Neural progenitor cell (in vitro differentiated cells): Measurements from ENCODE around the gene ZNF613. TPM values are rescaled to one million over a fixed set of nuclear protein-coding genes. Genes with fewer than 3 reads are reported as not detected.
"Not testable (repeated sequence)": the region's sequence is repeated elsewhere in the genome, so short reads cannot be mapped to it uniquely, and the experiment has no call there.

Experiments used
- DNase-seq: peaks from one replicate; pipeline ENCODE4 v3.0.0-alpha.2; 2016; ENCODE audit warnings: low spot score
- H2AFZ ChIP-seq: fragments of 200-600 bp; sonication (generic); replicated peaks from 2 replicates; pipeline ENCODE4 v1.6.1; 2016; ENCODE audit warnings: antibody characterized with exemption
- H3F3A ChIP-seq: fragments of 200-600 bp; sonication (generic); 2 replicates; pipeline ENCODE4 v1.6.1; 2016; ENCODE audit warnings: antibody characterized with exemption, low read depth
- H3K27ac ChIP-seq: fragments of 200-600 bp; sonication (generic); 2 replicates; pipeline ENCODE4 v1.5.1; 2016; ENCODE audit warnings: mild to moderate bottlenecking
- H3K27me3 ChIP-seq: fragments of 200-600 bp; sonication (generic); 2 replicates; pipeline ENCODE4 v1.6.1; 2016; ENCODE audit warnings: mild to moderate bottlenecking, moderate library complexity
- H3K36me3 ChIP-seq: fragments of 200-600 bp; sonication (generic); 2 replicates; pipeline ENCODE4 v1.5.1; 2016
- H3K4me1 ChIP-seq: fragments of 200-600 bp; sonication (generic); 2 replicates; pipeline ENCODE4 v1.6.1; 2016; ENCODE audit warnings: mixed run types
- H3K4me2 ChIP-seq: fragments of 200-600 bp; sonication (generic); 2 replicates; pipeline ENCODE4 v1.6.1; 2016
- H3K4me3 ChIP-seq: fragments of 200-600 bp; sonication (generic); 2 replicates; pipeline ENCODE4 v1.5.1; 2016
- H3K79me2 ChIP-seq: fragments of 200-600 bp; sonication (generic); 2 replicates; pipeline ENCODE4 v1.6.1; 2016; ENCODE audit warnings: low read depth
- H3K9ac ChIP-seq: fragments of 200-600 bp; sonication (generic); 2 replicates; pipeline ENCODE4 v1.6.1; 2016
- H3K9me3 ChIP-seq: fragments of 200-600 bp; sonication (generic); 2 replicates; pipeline ENCODE4 v1.5.1; 2016; ENCODE audit warnings: low read depth
- H4K20me1 ChIP-seq: fragments of 200-600 bp; sonication (generic); 2 replicates; pipeline ENCODE4 v1.6.1; 2016; ENCODE audit warnings: low read depth
- H3K27ac Mint-ChIP-seq: 3 replicates; pipeline ENCODE4 v1.8.0; 2021; ENCODE audit warnings: mixed read lengths
- H3K27me3 Mint-ChIP-seq: 2 replicates; pipeline ENCODE4 v1.8.0; 2022; ENCODE audit warnings: low read depth, mild to moderate bottlenecking, inconsistent platforms, moderate library complexity, mixed read lengths; ENCODE audit not compliant: insufficient read depth
- H3K36me3 Mint-ChIP-seq: 3 replicates; pipeline ENCODE4 v1.8.0; 2021; ENCODE audit warnings: mixed read lengths
- H3K4me1 Mint-ChIP-seq: 3 replicates; pipeline ENCODE4 v1.8.0; 2021; ENCODE audit warnings: mixed read lengths
- H3K4me3 Mint-ChIP-seq: 3 replicates; pipeline ENCODE4 v1.8.0; 2021; ENCODE audit warnings: mild to moderate bottlenecking, moderate library complexity, mixed read lengths
- H3K9me3 Mint-ChIP-seq: 3 replicates; pipeline ENCODE4 v1.8.0; 2020; ENCODE audit warnings: mixed read lengths
- CTCF ChIP-seq: fragments of 200-600 bp; sonication (generic); IDR thresholded peaks from 2 replicates; pipeline ENCODE4 v1.5.1; 2017; ENCODE audit warnings: antibody characterized with exemption, mild to moderate bottlenecking
- EZH2 ChIP-seq: fragments of 200-600 bp; sonication (generic); IDR thresholded peaks from 2 replicates; pipeline ENCODE4 v1.6.1; 2017; ENCODE audit warnings: antibody characterized with exemption, mild to moderate bottlenecking, moderate library complexity
- EZH2phosphoT487 ChIP-seq: fragments of 200-600 bp; sonication (generic); IDR thresholded peaks from 2 replicates; pipeline ENCODE4 v1.6.1; 2017; ENCODE audit warnings: antibody characterized with exemption
- total RNA-seq: library from RNA; depleted of rRNA; stranded (reverse); fragments of >200 nt; gene quantifications from 2 replicates; pipeline ENCODE4 v1.2.3, GENCODE V29; 2015; ENCODE audit warnings: low replicate concordance

Gene ZNF613
- total RNA-seq, 1 donor from 2014 or later: 10.4 TPM

GRCh38 chr19:51978882-51979281 lies 51.6 kb downstream of the ZNF613 start:
- Histone ChIP-seq H3K9me3 (no peaks in the 10 kb centered on the region), H3K4me1 (no peaks in the 10 kb centered on the region), H3K4me2 (no peak overlapping the region), H3K9ac (no peak overlapping the region), H4K20me1 (no peaks in the 10 kb centered on the region), H3K27ac (no peak overlapping the region), H3K79me2 (no peaks in the 10 kb centered on the region), H3K36me3 (peaks cover under 1% of the 10 kb centered on the region), H3K27me3 (no peaks in the 10 kb centered on the region), H3F3A (no peaks in the 10 kb centered on the region), H3K4me3 (no peak overlapping the region), H2AFZ (no peak overlapping the region)
- Mint-ChIP-seq H3K9me3 (peaks cover 69% of the 10 kb centered on the region), H3K36me3 (peaks cover 45% of the 10 kb centered on the region), H3K4me3 (no peak overlapping the region), H3K4me1 (no peaks in the 10 kb centered on the region), H3K27me3 (peaks cover 6% of the 10 kb centered on the region), H3K27ac (no peak overlapping the region)
- DNase-seq: no peak
- TF ChIP-seq EZH2phosphoT487 (no peak), CTCF (no peak), EZH2 (no peak)

- TF ChIP-seq EZH2 (no peak), EZH2phosphoT487 (no peak), CTCF (no peak)
- no peak overlapping the region for H3K27ac ChIP-seq
- H3K27me3 ChIP-seq: no peaks in the 10 kb centered on the region
- no peaks in the 10 kb centered on the region for H3K4me1 ChIP-seq
- no peaks in the 10 kb centered on the region for H3K36me3 ChIP-seq
- H3K9me3 Mint-ChIP-seq: peaks cover 66% of the 10 kb centered on the region
- H4K20me1 ChIP-seq: no peaks in the 10 kb centered on the region
- H3K9ac ChIP-seq: no peak overlapping the region
- H3K27ac Mint-ChIP-seq: no peak overlapping the region
- peaks cover 37% of the 10 kb centered on the region for H3K36me3 Mint-ChIP-seq
- no peak for DNase-seq
- H3K4me1 Mint-ChIP-seq: no peaks in the 10 kb centered on the region
- no peak overlapping the region for H3K4me2 ChIP-seq
- no peaks in the 10 kb centered on the region for H3K9me3 ChIP-seq
- no peak overlapping the region for H3K4me3 ChIP-seq
- no peak overlapping the region for H3K4me3 Mint-ChIP-seq
- H3F3A ChIP-seq: no peaks in the 10 kb centered on the region
- peaks cover 2% of the 10 kb centered on the region for H3K79me2 ChIP-seq
- peaks cover 6% of the 10 kb centered on the region for H3K27me3 Mint-ChIP-seq
- H2AFZ ChIP-seq: no peak overlapping the region
Observed at GRCh38 chr19:51980116-51980736, 53.0 kb downstream of the ZNF613 start.

GRCh38 chr19:51980926-51981325 lies 53.7 kb downstream of the ZNF613 start:
- not testable (repeated sequence) for H3K4me3 Mint-ChIP-seq, H4K20me1 ChIP-seq, H3K4me2 ChIP-seq, H3K79me2 ChIP-seq, H3K4me1 ChIP-seq, H3K27ac ChIP-seq, DNase-seq, H3K9me3 ChIP-seq, H3F3A ChIP-seq, H3K9ac ChIP-seq, H3K27me3 Mint-ChIP-seq, H2AFZ ChIP-seq, H3K27ac Mint-ChIP-seq, H3K27me3 ChIP-seq, H3K36me3 ChIP-seq, H3K4me1 Mint-ChIP-seq, H3K4me3 ChIP-seq
- H3K9me3 Mint-ChIP-seq: peaks cover 66% of the 10 kb centered on the region
- H3K36me3 Mint-ChIP-seq: peaks cover 37% of the 10 kb centered on the region

- Histone ChIP-seq H3K4me1 (no peaks in the 10 kb centered on the region), H3K36me3 (no peaks in the 10 kb centered on the region), H3K79me2 (peaks cover 16% of the 10 kb centered on the region), H3K9me3 (no peaks in the 10 kb centered on the region), H4K20me1 (no peaks in the 10 kb centered on the region), H3F3A (no peaks in the 10 kb centered on the region), H3K27me3 (no peaks in the 10 kb centered on the region), H3K9ac (no peak overlapping the region), H2AFZ (no peak overlapping the region), H3K4me2 (no peak overlapping the region), H3K4me3 (no peak overlapping the region), H3K27ac (no peak overlapping the region)
- Mint-ChIP-seq H3K4me3 (no peak overlapping the region), H3K27ac (no peak overlapping the region), H3K4me1 (peaks cover 3% of the 10 kb centered on the region), H3K36me3 (peaks cover 31% of the 10 kb centered on the region), H3K9me3 (peaks cover 60% of the 10 kb centered on the region), H3K27me3 (peaks cover 11% of the 10 kb centered on the region)
- TF ChIP-seq CTCF: no peak
- no peak for TF ChIP-seq EZH2phosphoT487
- TF ChIP-seq EZH2: no peak
- DNase-seq: no peak
Observed at GRCh38 chr19:51983361-51983760, 56.1 kb downstream of the ZNF613 start.
